ENCODE data around the gene SDC4. TPM values are rescaled to one million over a fixed set of nuclear protein-coding genes. Genes with fewer than 3 reads are reported as not detected.

Gene SDC4
- total RNA-seq, 2 donors from 2014 or later, result 123 to 266 TPM

DNA sequence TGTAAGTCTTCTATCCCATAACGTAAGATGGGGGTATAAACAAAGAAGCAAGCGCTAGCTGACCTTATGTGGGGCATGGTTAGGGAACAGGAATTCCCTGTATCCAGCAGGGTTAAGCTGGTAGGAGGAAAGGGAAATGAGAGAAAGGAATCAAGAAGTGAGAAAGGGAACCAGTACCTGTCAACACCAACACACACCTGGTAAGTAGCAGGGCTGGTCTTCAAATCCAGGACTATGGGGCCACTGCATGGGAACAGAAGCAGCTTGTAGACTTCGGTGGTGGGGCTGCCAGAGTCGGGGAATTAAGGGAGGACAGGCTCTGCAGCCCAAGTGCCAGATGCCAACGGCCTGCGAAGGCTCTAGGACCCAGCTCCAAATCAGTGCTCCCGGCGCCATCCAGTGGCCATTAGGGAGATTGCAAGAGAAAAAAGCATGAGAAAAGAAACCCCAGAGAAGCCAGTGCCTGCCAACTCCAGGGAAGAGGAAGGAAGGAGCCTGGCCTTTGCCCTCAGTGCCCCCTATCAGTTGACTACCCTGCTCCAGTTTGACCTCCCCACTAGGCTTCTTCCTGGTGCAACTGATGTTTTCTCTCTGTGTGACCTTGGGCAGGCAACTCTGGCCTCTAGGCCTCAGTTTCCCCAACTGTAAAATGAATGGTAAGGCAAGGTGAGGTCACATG, 57.4 kb downstream of the SDC4 start:
- intact Hi-C loops (cut with DNase I), result loop anchor here (5.0 kb wide), 2 partner anchors 194 to 249 kb away; no protein-coding TSS in a partner anchor

DNA sequence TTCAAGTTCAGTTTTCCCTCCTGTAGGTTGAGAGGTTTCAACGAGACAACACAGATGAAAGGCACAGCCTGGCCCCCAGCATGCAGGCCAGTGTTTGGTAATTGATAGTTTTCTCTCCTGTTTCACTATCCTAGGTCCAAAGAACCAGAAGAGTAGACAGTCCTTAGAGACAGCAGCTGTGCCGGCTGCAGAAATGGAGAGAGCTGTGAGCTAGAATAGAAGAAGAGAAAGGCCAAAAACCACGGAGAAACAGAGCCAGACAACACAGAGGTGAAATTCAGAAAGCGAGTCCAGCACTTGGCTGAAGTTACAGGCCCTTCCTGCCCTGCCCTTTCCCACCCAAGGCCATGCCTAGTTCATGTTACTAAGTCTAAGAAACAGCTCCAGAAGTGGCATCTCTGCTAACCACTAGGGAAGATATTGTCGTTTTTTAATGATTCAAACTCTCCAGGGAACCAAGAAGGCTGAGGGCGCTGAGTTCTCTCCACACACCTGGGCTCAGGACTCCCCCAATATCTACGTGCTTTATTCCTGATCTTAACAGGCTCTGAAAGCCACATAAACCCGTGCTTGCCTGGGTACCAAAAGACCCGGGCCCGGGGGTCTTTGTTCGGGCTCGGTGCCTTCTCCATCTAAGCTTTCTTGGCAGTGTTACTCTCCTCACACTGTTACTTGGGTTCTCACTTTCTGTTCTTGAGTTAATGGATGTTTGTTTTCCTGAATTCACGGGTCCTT, 58.1 kb downstream of the SDC4 start:
- H3K4me1 ChIP-seq (replicated peaks), result no peaks in the 10 kb centered on the region
- H3K27me3 ChIP-seq (replicated peaks; ENCODE audit: insufficient read depth), result no peaks in the 10 kb centered on the region
- no peaks in the 10 kb centered on the region for H3K36me3 ChIP-seq
- no peak for TF ChIP-seq POLR2A (IDR thresholded peaks at IDR 0.05)
- TF ChIP-seq, protein P1, sequence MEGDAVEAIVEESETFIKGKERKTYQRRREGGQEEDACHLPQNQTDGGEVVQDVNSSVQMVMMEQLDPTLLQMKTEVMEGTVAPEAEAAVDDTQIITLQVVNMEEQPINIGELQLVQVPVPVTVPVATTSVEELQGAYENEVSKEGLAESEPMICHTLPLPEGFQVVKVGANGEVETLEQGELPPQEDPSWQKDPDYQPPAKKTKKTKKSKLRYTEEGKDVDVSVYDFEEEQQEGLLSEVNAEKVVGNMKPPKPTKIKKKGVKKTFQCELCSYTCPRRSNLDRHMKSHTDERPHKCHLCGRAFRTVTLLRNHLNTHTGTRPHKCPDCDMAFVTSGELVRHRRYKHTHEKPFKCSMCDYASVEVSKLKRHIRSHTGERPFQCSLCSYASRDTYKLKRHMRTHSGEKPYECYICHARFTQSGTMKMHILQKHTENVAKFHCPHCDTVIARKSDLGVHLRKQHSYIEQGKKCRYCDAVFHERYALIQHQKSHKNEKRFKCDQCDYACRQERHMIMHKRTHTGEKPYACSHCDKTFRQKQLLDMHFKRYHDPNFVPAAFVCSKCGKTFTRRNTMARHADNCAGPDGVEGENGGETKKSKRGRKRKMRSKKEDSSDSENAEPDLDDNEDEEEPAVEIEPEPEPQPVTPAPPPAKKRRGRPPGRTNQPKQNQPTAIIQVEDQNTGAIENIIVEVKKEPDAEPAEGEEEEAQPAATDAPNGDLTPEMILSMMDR (IDR thresholded peaks at IDR 0.05), result no peak
- no peaks in the 10 kb centered on the region for H3K9me3 ChIP-seq
- intact Hi-C loops (cut with DNase I), result loop anchor here (5.0 kb wide), 2 partner anchors 193 to 248 kb away; no protein-coding TSS in a partner anchor
- 74% methylated on average over 13 of the region's 13 CpGs for WGBS
- no peak overlapping the region for H3K4me3 ChIP-seq
- DNase-seq (ENCODE audit: low spot score), result no peak
- no peak overlapping the region for H3K27ac ChIP-seq

More for the DNA sequence above, 57.4 kb downstream of the SDC4 start:
- no peak overlapping the region for H3K4me3 ChIP-seq
- H3K9me3 ChIP-seq, result no peaks in the 10 kb centered on the region
- TF ChIP-seq POLR2AphosphoS5 (IDR thresholded peaks at IDR 0.05), result peak; percentile 34
- TF ChIP-seq POLR2A (IDR thresholded peaks at IDR 0.05), result no peak
- TF ChIP-seq, protein P1 (IDR thresholded peaks at IDR 0.05), result peak; percentile 58 to 87 (median 80)
- H3K4me1 ChIP-seq (replicated peaks), result no peaks in the 10 kb centered on the region
- H3K27ac ChIP-seq, result no peak overlapping the region
- H3K27me3 ChIP-seq (replicated peaks; ENCODE audit: insufficient read depth), result no peaks in the 10 kb centered on the region
- 17% methylated on average over 8 of the region's 8 CpGs for WGBS
- no peaks in the 10 kb centered on the region for H3K36me3 ChIP-seq
- DNase-seq (ENCODE audit: low spot score), result peak; percentile 77

- Histone ChIP-seq H3K27ac (no peak overlapping the region), H3K27me3 (replicated peaks; ENCODE audit: insufficient read depth) (no peaks in the 10 kb centered on the region), H3K36me3 (no peaks in the 10 kb centered on the region), H3K9me3 (no peaks in the 10 kb centered on the region), H3K4me1 (replicated peaks) (no peaks in the 10 kb centered on the region), H3K4me3 (no peak overlapping the region)
- no peak for DNase-seq (ENCODE audit: low spot score)
- intact Hi-C loops (cut with DNase I), result no loop called here
- WGBS, result 87% methylated on average over 5 of the region's 5 CpGs
- TF ChIP-seq, protein P1 (IDR thresholded peaks at IDR 0.05), result no peak
- TF ChIP-seq POLR2A (IDR thresholded peaks at IDR 0.05), result no peak
- no peak for TF ChIP-seq POLR2AphosphoS5 (IDR thresholded peaks at IDR 0.05)
Measured at GRCh38 chr20:45288860-45289259, 59.4 kb downstream of the SDC4 start.

DNA sequence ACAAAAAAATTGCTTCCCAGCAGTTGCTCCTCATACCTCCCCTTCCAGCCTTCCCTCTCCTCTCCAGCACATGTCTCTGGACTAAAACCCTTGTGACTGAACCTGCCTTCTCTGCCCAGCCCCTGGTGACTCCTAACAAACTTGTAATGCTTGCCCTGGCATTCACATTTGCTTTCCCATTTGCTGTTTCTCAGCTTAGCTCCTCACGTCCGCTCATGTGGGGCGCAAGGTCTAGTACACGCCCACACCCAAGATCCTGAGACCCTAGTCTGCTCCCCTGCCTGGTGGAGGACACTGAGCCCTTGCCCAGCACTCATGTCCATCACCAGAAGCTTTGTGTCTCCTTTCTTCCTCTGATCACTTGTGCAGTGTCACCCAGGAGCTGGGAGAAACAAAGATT, 59.8 kb downstream of the SDC4 start:
- Histone ChIP-seq H3K4me1 (replicated peaks) (no peaks in the 10 kb centered on the region), H3K4me3 (no peak overlapping the region), H3K36me3 (no peaks in the 10 kb centered on the region), H3K9me3 (no peaks in the 10 kb centered on the region), H3K27ac (no peak overlapping the region), H3K27me3 (replicated peaks; ENCODE audit: insufficient read depth) (no peaks in the 10 kb centered on the region)
- no peak for DNase-seq (ENCODE audit: low spot score)
- 74% methylated on average over 4 of the region's 4 CpGs for WGBS
- TF ChIP-seq, protein P1 (IDR thresholded peaks at IDR 0.05), result no peak
- TF ChIP-seq POLR2AphosphoS5 (IDR thresholded peaks at IDR 0.05) (no peak), POLR2A (IDR thresholded peaks at IDR 0.05) (no peak)
- intact Hi-C loops (cut with DNase I), result no loop called here
